ENCODE measurements around the gene SCMH1. TPM values are rescaled to one million over a fixed set of nuclear protein-coding genes. Genes with fewer than 3 reads are reported as not detected.
"Not testable (repeated sequence)": the region's sequence is repeated elsewhere in the genome, so short reads cannot be mapped to it uniquely, and the experiment has no call there.

The SCMH1 gene
- total and polyA plus RNA-seq, 10 donors, result 8.6 to 40.5 (median 26.1) TPM

DNA sequence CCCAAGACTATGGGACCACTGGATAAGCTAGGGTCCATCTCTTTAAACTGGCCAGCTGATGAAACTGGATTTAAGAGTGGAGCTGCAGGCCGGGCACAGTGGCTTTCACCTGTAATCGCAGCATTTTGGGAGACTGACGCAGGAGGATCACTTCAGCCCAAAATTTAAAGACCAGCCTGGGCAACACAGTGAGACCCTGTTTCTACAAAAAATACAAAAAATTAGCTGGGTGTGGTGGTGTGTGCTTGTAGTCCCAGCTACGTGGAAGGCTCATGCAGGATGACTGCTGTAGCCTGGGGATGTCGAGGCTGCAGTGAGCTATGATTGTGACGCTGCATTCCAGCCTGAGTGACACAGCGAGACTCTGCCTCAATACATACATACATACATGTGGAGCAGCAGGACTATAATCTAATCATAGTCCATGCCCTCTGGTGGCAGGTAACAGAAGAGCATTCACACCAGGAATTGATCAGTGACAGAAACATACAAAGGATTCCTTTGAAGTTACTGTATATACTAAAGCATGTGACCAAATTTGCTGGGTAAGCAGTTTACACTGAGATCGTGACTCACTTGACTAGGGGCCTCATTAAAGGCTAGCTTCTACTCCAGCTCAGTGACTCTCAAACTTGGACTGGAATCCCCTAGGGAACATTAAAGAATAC, 119.1 kb downstream of the SCMH1 start:
- H3K27ac ChIP-seq, result no peak overlapping the region
- no peaks in the 10 kb centered on the region for H3K4me1 ChIP-seq
- WGBS, 5 donors, result 87 to 93% (median 90%) methylated on average over 8 of the region's 8 CpGs
- H3K4me3 ChIP-seq, result no peak overlapping the region
- DNase-seq, result no peak
- H3K9me3 ChIP-seq, result no peaks in the 10 kb centered on the region
- TF ChIP-seq POLR2A (IDR thresholded peaks at IDR 0.05) (no peak), POLR2AphosphoS5 (IDR thresholded peaks at IDR 0.05) (no peak)
- TF ChIP-seq, protein P1, sequence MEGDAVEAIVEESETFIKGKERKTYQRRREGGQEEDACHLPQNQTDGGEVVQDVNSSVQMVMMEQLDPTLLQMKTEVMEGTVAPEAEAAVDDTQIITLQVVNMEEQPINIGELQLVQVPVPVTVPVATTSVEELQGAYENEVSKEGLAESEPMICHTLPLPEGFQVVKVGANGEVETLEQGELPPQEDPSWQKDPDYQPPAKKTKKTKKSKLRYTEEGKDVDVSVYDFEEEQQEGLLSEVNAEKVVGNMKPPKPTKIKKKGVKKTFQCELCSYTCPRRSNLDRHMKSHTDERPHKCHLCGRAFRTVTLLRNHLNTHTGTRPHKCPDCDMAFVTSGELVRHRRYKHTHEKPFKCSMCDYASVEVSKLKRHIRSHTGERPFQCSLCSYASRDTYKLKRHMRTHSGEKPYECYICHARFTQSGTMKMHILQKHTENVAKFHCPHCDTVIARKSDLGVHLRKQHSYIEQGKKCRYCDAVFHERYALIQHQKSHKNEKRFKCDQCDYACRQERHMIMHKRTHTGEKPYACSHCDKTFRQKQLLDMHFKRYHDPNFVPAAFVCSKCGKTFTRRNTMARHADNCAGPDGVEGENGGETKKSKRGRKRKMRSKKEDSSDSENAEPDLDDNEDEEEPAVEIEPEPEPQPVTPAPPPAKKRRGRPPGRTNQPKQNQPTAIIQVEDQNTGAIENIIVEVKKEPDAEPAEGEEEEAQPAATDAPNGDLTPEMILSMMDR (IDR thresholded peaks at IDR 0.05 in 8 of 11, conservative IDR thresholded peaks at IDR 0.05 in 3 of 11), result peak in 9 of 11 experiments; percentile 6 to 53 (median 35)
- H3K27me3 ChIP-seq (replicated peaks in 1 of 7), result no peaks in the 10 kb centered on the region
- intact Hi-C loops (cut with DNase I; ENCODE audit: low total_unique reads), result no loop called here
- peaks cover 0 to 9% (median 0%) of the 10 kb centered on the region in 6 donors for H3K36me3 ChIP-seq

DNA sequence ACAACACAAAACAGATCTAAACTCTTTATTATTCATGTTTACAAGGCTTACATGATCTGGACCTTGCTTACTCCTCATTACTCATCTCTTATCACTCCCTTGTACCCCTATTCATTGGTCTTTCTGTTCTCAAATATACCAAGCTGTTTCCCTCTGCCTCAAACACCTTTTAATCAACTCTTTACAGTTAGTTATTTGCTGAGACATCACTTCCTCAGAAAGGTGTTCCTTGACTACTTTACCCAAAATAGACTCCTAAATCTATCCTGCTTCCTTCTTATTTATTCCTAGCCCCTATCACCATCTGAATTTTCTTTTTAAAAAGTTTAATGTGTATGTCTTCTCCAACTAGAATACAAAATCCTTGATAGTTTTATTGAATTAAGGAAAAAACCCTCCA, 120.0 kb downstream of the SCMH1 start:
- Histone ChIP-seq H3K9me3 (no peaks in the 10 kb centered on the region), H3K36me3 (peaks cover 0 to 16% (median 0%) of the 10 kb centered on the region in 6 donors), H3K27ac (no peak overlapping the region), H3K27me3 (replicated peaks in 1 of 7) (no peaks in the 10 kb centered on the region), H3K4me3 (no peak overlapping the region), H3K4me1 (no peaks in the 10 kb centered on the region)
- no peak for DNase-seq
- no peak for TF ChIP-seq POLR2AphosphoS5 (IDR thresholded peaks at IDR 0.05)
- TF ChIP-seq POLR2A (IDR thresholded peaks at IDR 0.05), result no peak
- TF ChIP-seq, protein P1 (IDR thresholded peaks at IDR 0.05 in 8 of 11, conservative IDR thresholded peaks at IDR 0.05 in 3 of 11), result no peak
- intact Hi-C loops (cut with DNase I; ENCODE audit: low total_unique reads), result no loop called here

DNA sequence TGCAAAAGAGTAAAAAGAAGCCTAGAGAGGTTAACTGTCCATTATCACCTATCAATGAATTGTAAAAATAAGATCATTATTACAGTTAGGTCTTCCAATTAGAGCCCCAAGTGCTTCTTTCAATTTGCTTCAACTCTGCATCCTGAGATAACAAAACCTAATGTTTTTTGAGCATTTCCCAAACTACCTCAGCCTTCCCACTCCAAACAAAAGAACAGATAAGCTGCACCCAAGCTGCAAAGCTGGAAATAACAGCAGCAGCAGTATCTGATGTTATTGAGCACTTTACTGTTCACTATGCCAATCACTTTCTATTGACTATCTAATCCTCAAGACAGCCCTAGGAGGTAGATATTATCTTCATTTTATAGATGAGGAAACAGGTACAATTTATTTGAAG, 123.5 kb downstream of the SCMH1 start:
- no peaks in the 10 kb centered on the region for H3K4me1 ChIP-seq
- H3K27me3 ChIP-seq (replicated peaks in 1 of 7), result no peaks in the 10 kb centered on the region
- H3K27ac ChIP-seq, result no peak overlapping the region
- no peak overlapping the region for H3K4me3 ChIP-seq
- peaks cover 0 to 47% (median 0%) of the 10 kb centered on the region in 6 donors for H3K36me3 ChIP-seq
- H3K9me3 ChIP-seq, result no peaks in the 10 kb centered on the region
- TF ChIP-seq POLR2A (IDR thresholded peaks at IDR 0.05), result no peak
- intact Hi-C loops (cut with DNase I; ENCODE audit: low total_unique reads), result no loop called here
- no peak for DNase-seq

DNA sequence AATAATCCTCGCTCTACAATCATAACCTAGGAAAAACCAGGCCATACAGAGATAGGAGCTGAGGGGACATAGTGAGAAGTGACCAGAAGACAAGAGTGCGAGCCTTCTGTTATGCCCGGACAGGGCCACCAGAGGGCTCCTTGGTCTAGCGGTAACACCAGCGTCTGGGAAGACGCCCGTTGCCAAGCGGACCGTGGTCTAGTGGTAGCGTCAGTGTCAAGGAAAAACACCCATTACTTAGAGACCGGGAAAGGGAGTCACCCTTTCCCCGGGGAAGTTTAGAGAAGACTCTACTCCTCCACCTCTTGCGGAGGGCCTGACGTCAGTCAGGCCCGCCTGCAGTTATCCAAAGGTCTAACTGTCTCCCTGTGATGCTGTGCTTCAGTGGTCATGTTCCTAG, 124.9 kb downstream of the SCMH1 start:
- H3K4me1 ChIP-seq; intact Hi-C loops (cut with DNase I; ENCODE audit: low total_unique reads); H3K27me3 ChIP-seq (replicated peaks in 1 of 7); H3K9me3 ChIP-seq; H3K27ac ChIP-seq; DNase-seq; H3K4me3 ChIP-seq: not testable (repeated sequence)
- WGBS, 5 donors, result 75 to 89% (median 85%) methylated on average over 9 to 14 of the region's 15 CpGs
- peaks cover 0 to 61% (median 3%) of the 10 kb centered on the region in 6 donors for H3K36me3 ChIP-seq

DNA sequence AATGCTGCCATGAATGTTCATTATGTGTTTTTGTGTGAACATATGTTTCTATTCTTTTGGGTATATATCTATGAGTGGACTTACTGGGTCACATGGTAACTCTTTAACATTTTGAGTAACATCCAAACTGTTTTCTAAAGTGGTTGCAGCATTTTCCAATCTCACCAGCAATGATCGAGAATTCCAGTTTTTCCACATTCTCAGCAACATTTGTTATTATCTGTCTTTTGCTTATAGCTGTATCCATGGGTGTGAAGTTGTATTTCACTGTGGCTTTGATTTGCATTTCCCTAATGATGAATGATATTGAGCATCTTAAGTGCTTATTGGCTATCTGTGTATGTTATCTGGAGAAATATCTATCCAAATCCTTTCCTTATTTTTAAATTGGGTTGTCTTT, 131.4 kb downstream of the SCMH1 start:
- H3K27ac ChIP-seq, result peak overlapping the region in 1 of 8 donors; percentile 83
- TF ChIP-seq, protein P1 (IDR thresholded peaks at IDR 0.05 in 8 of 11, conservative IDR thresholded peaks at IDR 0.05 in 3 of 11), result no peak
- TF ChIP-seq POLR2AphosphoS5 (IDR thresholded peaks at IDR 0.05), result no peak
- no peak for TF ChIP-seq POLR2A (IDR thresholded peaks at IDR 0.05)

More for the DNA sequence above, 131.4 kb downstream of the SCMH1 start:
- WGBS, 5 donors, result 80 to 98% (median 92%) methylated on average over 1 of the region's 1 CpG
- DNase-seq, result no peak
- peaks cover 0 to 64% (median 3%) of the 10 kb centered on the region in 6 donors for H3K36me3 ChIP-seq
- H3K4me1 ChIP-seq, result peaks cover 0 to 24% (median 15%) of the 10 kb centered on the region in 6 donors
- H3K4me3 ChIP-seq, result no peak overlapping the region
- intact Hi-C loops (cut with DNase I; ENCODE audit: low total_unique reads), result no loop called here
- no peaks in the 10 kb centered on the region for H3K27me3 ChIP-seq (replicated peaks in 1 of 7)
- H3K9me3 ChIP-seq, result no peaks in the 10 kb centered on the region

All from spleen (tissue), 11 donors.